Measurements from ENCODE around the gene PNKD.

The PNKD gene

DNA sequence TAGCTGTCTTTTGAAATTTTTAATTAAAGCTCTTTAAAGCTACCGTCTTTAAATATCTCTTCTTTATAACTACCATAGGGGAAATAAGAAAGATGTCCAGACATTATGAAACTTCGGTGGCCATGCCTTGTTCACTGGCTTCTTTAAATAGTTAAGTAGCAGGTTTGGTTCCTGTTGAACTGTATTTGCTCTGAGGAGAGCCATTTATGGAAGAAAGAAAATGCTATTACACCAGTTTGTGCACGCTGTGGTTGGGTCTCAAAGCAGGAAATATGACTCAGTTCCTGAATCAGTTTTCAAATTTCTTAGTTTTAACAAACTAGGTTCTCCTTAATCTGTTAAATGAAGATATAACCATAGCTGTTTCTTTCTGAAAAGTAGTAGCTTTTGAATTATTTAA, 41.1 kb upstream of the PNKD start:
- TF ChIP-seq, protein P1, sequence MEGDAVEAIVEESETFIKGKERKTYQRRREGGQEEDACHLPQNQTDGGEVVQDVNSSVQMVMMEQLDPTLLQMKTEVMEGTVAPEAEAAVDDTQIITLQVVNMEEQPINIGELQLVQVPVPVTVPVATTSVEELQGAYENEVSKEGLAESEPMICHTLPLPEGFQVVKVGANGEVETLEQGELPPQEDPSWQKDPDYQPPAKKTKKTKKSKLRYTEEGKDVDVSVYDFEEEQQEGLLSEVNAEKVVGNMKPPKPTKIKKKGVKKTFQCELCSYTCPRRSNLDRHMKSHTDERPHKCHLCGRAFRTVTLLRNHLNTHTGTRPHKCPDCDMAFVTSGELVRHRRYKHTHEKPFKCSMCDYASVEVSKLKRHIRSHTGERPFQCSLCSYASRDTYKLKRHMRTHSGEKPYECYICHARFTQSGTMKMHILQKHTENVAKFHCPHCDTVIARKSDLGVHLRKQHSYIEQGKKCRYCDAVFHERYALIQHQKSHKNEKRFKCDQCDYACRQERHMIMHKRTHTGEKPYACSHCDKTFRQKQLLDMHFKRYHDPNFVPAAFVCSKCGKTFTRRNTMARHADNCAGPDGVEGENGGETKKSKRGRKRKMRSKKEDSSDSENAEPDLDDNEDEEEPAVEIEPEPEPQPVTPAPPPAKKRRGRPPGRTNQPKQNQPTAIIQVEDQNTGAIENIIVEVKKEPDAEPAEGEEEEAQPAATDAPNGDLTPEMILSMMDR (IDR thresholded peaks at IDR 0.05; ENCODE audit: insufficient read depth, missing control alignments): no peak
- DNase-seq (ENCODE audit: insufficient read length, low spot score) (no peak), FAIRE-seq (no peak)

DNA sequence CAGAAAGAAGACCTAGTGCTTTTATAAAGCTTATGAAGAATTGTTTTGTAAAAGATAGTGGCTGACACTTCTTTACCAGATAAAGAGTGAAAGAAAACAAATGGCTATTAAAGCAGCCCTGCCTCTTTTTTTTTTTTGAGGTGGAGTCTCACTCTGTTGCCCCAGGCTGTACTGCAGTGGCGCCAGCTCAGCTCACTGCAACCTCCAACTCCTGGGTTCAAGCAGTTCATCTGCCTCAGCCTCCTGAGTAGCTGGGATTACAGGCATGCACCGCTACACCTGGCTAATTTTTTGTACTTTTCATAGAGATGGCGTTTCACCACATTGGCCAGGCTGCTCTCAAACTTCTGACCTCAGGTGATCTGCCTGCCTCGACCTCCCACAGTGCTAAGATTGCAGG, 40.5 kb upstream of the PNKD start:
- TF ChIP-seq, protein P1 (IDR thresholded peaks at IDR 0.05; ENCODE audit: insufficient read depth, missing control alignments): no peak
- FAIRE-seq: no peak
- DNase-seq (ENCODE audit: insufficient read length, low spot score): no peak

DNA sequence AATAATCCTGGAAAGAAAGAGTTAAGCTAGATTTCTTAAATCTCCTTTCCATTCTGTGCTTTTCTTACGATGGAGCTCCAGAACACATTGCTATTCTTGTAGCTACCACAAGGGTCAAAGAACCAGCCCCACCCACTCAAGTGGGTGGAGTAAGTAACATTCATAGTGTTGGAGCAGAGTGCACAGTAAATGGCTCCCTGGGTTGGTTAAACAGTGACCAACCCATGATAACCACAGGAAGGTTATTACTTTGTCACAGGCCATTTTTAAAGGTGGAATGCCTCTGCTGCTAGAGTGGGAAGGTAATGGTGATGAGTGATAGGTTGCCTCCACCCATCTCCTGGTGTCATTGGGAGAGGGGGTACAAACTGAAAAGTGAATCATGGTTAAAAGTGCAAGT, 39.4 kb upstream of the PNKD start:
- FAIRE-seq: no peak
- TF ChIP-seq, protein P1 (IDR thresholded peaks at IDR 0.05; ENCODE audit: insufficient read depth, missing control alignments): no peak
- DNase-seq (ENCODE audit: insufficient read length, low spot score): no peak

DNA sequence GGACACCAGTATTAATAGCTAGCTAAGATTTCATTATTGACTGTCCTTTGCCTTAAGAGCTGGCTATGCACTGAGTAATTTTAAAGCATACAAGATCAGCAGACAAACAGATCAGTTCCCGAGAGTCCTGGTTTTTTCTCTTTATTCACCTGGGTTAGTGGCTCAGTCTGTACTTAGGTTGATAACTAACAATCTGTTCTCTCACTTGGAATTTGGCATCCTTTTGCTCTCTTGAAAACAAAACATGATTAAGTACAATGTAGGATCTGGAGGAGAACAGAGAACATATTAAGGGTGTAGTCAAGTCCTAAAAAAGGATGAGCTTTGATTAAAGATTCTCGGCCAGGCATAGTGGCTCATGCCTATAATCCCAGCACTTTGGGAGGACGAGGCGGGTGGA, 36.8 kb upstream of the PNKD start:
- TF ChIP-seq, protein P1 (IDR thresholded peaks at IDR 0.05; ENCODE audit: insufficient read depth, missing control alignments): no peak
- DNase-seq (ENCODE audit: insufficient read length, low spot score) (no peak), FAIRE-seq (no peak)

DNA sequence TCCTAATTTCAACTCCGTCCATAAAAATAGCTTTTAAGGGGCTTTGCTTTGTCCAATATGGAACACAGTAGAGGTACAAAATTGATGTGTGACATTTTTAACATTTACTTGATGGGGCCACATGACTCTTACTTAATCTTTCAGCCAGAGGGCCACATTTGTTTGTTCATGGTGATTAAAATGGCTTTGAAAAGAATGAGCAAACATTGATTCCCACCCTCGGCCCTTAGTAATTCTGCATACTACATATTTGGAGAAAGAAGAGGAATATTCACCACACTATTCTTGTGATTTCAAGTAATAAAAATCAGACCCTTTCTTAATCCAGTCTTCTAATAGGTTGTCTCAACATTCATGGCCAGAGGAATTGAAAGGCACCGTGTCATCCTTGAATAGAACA, 35.8 kb upstream of the PNKD start:
- DNase-seq (ENCODE audit: insufficient read length, low spot score) (no peak), FAIRE-seq (no peak)
- TF ChIP-seq, protein P1 (IDR thresholded peaks at IDR 0.05; ENCODE audit: insufficient read depth, missing control alignments): no peak

DNA sequence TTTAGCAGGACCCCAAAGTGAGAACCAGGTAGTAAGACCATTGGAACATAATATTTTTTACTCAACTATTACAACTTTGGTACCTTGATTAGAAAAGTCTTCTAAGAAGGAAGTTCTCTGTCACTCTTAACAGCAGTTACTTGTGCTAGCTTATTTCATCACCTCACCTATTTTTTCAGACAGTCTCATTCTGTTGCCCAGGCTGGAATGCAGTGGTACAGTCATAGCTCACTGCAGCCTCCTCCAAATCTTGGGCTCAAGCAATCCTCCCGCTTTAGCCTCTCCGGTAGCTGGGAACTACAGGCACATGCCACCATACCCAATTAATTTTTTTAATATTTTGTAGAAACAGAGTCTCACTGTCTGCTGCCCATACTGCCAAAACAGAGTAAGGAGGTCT, 35.3 kb upstream of the PNKD start:
- FAIRE-seq: no peak
- TF ChIP-seq, protein P1 (IDR thresholded peaks at IDR 0.05; ENCODE audit: insufficient read depth, missing control alignments): no peak
- no peak for DNase-seq (ENCODE audit: insufficient read length, low spot score)

DNA sequence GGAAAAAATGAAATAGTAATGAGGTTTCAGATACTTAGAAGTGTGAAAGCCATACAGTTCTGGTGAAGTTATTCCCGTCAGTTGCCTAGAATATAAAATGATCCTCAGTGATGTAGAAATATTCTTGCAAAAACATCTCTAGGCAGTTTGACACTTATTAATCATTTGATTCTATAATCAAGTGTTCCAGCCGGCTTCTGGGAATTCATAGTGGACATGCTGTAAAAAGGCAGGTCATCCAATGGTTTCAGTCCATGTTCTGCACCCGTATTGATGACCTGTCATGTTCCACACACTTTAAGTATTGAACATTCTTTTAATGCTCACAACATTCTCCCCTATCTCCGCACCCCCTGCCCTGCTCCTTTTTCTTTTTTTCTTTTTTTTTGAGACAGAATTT, 33.5 kb upstream of the PNKD start:
- DNase-seq (ENCODE audit: insufficient read length, low spot score) (no peak), FAIRE-seq (no peak)
- TF ChIP-seq, protein P1 (IDR thresholded peaks at IDR 0.05; ENCODE audit: insufficient read depth, missing control alignments): no peak
